GM19238 (cell line): ENCODE results near the gene AOPEP.

Experiments used
- DNase-seq: peaks from one replicate; pipeline ENCODE4 v3.0.0; 2011; ENCODE audit warnings: low spot score; ENCODE audit not compliant: insufficient read length

Gene AOPEP

DNA sequence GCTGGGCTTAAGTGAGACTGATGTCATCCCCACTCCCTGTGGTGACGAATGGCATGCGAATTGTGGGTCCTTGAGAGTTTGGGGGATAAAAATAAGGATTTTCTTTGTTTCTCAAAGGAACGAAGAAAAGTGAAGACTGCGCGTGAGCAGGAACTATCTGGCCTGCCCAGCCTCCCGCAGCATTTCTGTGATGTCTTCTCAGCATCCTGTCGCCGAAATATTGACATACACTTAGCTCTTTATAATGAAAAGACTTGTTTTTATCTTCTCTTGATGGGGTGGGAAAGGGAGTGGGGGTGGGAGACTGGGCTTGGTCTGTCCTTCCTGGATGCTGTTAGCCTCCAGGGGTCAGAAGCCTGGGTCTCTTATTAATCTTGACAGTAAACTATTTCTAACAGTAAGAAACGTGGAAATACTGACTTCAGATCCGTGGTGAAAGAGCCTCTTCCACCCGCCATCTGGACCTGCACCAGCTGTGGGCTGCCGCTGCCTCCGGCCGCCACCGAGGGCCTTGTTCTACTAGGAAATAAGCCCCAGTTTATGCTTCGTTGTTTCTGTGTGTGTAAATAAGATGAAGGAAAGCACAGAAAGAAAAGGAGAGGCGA is 351.4 kb downstream of the AOPEP start:
- DNase-seq, result no peak

DNA sequence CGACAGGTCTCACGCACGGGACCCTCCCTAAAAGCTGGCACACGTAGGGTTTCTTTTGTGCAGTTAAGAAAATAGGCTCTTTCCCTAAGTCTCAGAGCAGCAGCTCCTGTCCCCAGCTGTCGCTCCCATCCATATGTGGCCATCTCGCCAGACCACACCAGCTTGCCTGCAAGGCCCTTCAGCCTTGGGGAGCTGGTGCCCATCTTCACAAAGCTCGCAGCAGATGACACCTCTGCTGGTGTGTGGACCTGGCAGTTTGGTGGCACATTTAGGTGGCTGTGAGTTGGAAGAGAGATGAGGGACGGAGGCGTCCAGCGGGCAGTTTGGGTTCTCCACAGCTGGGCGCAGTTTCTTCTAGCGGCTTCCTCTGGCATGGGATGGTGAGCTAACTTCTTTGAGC is 352.0 kb downstream of the AOPEP start:
- DNase-seq, result no peak

DNA sequence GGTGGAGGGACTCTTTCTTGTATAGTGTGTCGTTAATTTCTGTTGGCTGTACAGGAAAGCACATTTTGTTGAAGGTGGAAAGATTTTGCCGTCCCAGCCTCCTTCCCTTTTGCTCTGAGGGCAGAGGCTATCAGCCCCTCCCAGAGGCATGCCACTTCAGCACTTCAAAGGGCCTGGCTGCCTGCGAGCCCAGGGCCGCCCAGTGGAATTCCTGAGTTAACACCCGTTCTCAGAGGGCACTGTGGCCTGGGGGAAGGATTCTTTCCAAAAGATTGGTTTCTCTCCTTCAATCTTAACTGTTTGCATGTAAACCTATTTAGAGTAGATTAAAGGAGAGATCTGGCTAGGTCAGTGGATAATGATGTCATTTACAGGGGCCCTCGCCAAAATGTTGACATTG is 352.4 kb downstream of the AOPEP start:
- no peak for DNase-seq

DNA sequence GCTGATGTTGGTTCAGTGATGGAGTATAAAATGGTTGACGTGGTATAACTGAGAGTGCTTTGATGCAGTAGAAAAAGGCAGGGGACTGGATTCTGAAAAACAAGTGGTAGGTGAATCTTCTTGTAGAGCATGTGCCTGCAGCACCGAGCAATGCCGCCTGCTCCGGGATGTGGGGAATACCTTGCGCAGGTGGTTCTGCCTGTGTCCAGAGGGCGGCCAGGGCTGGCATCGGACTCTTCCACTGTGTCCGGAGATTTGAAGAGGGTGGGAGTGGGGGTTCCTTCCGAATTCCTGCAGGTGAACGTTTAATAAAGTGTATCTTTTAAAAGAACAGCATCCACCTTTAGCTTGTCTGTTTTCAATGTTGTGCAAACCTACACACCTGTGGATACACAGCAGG is 353.0 kb downstream of the AOPEP start:
- no peak for DNase-seq

DNA sequence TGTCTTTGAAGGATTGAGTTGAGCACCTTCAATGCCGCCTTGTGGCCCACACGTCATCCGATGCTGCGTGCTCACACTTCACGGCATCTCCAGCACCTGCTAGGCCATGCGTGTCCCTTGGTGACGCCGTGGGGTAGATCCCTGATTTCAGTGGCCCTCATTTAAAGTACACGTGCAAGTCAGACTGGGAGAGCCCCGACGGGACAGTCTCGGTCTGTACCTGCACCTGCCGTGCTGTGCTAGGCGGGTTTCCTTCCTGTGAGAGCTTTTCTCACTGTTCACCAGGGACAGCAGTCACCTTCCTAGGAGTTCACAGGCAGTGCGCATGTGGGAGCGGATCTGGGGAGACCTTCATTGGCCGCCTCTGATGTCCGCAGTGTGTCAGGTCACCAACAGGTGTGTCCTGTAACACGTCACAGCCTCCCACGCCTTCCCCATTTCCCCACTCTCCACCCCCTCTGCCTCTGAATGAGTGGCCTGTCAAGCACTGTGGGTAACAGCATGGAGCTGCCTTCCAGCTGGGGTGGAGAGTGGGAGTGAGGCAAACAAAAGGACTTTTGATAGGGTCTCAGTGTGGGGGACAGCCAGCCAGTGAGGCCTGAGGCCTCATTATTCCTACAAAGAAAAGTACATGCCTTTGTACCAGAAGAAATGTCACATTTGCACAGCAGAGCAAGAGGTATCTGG is 354.6 kb downstream of the AOPEP start:
- DNase-seq, result no peak

DNA sequence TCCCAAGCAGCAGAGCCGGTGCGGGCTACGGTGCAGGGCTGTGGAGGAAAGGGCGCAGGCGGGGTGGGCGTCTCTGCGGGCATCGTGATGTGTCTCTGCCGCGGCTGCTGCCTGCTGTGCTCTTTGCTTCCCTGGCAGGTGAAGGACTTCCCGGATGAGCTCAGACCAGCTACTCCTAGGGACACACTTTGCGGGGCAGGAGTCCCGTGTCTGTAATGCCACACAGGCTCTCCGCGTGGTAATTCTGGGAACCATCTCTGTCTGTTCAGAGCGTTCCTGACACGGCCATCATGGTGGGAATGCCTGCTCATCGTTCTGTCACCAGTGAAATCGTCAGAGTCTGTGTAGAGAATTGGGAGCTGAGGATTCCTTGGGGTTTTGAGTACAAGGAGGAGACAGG is 355.5 kb downstream of the AOPEP start:
- DNase-seq, result no peak

DNA sequence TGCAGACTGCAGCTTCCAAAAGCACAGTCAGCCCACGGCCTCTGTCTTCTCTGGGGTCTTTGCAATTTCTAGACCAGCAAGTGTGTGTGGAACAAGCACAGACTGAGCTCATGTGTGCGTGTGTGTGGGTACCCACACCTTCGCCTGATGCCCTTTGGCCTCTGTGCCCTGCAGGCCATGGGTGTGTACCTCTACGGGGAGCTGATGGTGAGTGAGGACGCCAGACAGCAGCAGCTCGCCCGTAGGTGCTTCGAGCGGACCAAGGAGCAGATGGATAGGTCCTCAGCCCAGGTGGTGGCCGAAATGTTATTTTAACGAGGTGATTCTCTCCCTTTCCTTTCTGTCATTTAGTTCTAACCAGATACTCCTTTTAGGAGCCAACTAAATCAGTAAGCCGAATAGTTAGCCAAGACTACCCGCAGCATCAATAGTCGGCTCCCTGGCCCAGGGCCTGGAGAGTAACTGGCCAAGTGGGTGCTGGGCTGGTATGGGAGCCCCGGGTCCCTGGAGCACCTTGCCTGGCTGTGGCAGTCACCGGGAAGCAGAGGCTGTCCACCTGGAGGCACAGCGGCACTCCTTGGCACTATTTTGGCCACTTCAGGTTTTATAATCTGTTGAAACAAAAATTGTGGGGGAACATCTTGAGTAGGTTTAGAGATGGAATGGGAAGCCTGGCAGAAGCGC is 356.0 kb downstream of the AOPEP start:
- DNase-seq, result no peak

DNA sequence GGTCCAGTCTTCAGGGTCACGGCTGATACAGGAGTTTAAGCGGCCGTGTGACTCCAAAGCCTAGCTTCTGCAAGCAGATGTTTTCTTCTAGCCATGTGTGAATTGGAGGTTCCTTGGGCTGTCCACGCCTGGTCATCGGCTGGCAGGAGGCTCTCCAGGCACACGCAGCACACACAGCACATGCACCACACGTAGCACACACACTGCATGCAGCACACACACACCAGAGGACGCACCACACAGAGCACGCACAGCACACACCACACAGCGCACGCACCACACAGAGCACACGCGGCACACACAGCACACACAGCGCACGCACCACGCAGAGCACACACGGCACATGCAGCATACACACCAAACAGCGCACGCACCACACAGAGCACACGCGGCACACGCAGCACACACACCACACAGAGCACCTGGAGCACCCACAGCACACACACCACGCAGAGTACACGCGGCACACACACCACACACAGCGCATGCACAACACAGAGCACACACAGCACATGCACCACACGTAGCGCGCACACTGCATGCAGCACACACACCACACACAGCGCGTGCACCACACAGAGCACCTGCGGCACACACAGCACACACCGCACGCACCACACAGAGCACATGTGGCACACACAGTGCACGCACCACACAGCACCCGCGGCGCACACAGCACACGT is 356.7 kb downstream of the AOPEP start:
- DNase-seq, result no peak

DNA sequence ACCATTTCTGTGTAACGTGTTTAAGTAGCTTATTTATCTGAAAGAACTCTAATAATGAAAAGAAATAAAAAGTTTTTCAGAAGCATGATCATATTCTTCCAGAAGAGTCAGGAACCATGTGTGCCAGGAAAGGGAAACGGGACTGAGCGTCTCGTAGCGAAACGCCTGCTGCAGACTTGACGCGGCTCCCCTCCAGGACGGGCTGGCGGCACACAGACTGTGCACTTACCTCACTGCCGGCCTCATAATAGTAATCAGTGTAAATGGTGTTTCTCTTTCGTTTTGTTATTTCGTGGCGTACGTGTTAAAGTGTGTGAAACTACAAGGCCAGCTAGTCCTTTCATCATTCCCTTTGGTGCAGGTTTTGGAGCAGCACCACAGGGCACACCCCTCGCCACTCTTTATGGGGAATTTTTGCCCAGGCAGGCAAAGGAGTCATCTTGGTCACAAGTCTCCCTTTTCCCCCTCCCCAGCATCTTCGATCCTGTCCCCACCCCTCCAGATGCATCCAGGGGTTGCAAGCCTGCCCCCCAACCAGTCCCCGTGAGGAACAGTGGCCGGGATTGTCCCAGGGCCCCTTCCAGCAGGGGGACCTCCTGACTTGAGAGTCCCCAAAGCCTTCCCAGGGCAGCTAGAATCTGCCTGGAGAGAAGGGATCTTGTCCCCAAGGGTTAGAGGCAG is 357.9 kb downstream of the AOPEP start:
- no peak for DNase-seq

DNA sequence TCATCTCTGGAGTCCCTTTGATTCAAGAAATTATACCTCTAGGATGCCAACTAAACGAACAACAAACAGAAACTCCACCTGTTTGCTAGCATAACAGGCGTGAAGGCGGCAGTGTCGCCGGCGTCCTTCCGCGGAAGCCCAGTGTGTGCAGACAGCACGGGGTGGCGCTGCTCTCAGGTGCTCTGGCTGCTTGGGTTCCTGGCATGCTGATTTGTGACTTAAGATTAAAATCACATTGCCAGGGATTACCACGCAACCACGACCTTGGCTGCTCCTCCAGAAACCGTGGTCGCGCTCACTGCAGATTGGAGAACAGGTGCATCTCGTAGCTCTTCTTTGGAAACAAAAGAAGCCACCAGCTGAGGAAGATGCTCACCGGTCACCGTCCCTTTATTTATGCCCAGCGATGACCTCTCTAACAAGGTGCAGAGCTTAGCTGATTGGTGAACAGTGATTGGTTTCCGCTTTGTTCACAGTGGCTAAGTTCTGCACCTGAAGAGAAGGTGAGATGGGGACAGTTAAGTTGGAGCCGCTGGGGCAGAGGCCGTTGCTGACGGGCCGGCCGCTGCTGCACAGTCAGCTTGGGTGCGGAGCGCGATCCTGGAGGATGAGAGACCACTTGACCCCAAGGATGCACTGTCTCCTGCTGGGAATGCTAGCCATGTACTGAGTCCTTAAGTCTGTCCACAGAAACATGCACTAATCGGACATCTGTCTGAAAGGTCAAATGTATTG is 358.7 kb downstream of the AOPEP start:
- DNase-seq, result no peak

DNA sequence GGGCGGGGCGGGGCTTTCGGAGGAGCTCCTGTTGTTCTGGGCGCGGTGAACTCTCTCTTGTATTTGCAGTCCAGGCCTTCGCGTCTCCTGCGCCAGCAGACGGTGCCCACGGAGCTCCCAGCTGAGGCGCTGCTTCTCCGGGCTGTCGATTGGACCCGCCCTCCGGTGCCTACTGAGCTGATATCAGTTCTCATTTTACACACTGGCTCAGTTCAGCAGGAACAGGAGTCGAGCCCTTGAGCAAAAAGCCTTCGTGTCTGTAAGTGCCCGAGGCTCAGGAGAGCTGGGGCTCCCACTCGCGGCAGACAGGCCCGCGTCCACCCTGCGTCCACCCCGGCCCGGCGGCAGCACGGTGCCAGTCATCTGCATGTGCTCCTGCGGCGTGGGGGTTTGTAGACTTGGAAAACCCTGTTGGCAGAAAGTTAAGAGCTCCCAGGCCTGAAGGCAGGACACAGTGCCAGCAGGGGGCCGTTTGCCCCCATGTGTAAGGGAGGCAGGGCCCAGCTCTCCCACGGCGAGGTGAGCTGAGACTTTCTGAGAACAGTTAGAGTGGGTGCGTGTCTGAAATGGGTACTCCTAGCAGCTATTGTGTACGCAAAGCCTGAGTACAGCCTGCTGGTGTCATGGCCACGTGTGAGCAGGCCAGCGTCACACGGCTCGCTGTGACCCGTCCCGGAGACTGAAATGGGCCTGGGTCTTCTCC is 359.5 kb downstream of the AOPEP start:
- DNase-seq, result no peak

DNA sequence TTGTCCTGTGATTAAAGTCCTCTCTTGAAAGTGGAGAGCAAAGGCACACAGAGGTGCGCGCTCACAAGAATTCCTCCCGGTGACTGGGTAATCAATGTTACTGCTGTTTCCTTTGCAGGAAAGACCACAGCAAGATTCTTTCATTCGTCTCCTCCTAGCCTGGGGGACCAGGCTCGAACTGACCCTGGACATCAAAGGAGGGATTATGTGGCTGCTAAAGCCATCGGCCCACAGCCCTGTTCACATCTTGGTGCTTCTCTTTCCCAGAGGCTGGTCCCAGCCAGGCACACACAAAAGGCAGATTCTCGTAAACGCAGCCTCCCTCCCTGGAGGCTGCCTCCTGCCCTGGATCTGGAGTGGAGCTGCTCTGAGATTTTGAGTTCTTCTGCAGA is 360.1 kb downstream of the AOPEP start:
- no peak for DNase-seq

DNA sequence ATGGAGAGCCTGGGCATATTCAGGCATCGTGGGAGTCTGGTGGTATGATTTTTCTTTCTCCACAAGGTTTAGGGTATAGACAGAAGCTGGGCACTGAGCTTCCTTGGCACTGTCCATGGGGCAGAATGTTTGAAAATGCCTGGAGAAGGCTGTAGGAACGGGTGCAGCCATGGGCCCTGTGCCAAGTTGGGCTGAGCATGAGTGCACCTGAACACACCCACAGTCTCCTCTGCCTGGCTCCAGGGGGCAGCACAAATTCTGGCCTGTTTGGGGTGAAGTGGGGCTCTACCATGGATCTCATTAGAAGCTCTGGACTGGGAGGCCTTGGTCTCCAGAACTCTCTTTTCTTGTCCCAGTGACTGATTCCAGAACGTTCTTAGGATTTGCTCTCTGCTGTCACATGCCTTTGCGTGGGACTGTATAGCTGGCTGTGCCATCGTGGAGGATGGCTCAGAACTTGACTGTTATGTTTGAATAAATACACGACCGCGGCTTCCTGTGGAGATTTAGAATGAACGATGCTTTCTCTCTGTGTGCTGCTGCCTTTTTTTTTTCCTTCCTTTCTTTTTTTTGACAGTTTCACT is 361.3 kb downstream of the AOPEP start:
- DNase-seq, result no peak

DNA sequence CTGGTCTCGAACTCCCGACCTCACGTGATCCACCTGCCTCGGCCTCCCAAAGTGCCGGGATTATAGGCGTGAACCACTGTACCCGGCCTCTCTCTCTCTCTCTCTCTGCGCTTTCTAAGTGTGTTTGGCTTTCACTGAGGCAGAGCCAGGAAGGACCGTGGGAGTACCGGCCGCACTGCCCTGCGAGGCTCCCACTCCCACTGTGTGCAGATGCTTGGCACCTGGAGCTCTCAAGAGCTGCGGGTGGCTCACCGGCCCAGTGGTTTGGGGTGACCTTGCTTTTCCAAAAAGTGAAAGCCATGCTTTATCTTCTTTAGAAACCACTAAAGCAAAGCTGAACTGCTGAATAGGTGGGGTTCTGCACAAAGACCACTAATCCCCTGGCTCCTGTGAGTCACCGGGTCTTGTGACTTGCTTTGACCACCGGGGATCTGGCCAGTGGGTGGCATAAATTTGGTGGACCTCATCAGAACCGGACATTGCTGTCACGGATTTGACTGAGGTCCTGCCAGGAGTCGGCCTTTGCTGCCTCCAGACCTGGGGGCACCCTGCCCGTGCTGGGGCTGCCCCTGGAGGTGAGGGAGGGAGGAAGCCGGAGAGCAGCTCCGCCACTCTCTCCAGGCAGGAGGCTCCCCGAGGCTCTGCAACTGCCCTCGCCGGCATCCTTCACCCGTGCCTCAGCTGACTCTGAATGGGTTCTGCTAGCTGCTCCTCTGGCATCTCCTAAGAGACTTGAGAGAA is 362.1 kb downstream of the AOPEP start:
- DNase-seq, result no peak

DNA sequence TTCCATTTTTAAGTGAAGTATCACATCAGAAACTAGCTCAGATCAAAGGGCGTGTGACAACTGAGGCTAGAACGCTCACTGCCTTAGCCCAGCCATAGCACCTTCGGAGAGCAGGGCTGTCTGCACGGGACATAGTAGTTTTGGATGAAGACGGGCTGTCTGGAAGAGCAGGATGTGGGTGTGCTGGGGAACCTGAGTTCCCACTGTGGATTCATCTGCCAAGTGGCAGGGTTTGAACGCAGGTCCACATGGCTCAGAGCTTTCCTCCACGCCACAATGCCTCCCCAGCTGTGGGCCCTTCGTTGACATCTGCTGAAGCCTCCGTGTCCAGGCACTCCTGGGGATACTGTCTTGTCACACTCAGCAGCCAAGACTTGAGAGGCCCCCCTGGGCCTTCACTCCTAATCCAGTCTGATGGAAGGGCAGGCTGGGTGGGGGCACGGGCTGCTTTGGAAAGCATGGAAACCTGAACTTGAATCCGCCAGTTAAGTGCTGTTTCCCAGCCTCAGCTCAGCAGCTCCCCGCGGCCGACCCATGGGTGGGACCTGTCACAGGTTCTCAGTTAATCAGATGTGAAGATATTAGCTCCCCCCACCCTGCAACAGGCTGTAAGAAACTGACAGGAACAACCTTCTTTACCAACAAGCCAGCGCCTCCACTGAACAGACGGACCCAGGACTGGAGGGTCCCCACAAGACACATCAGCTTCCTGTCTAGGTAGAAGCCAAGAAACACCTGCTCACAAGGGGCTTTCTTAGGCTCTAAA is 362.9 kb downstream of the AOPEP start:
- no peak for DNase-seq

DNA sequence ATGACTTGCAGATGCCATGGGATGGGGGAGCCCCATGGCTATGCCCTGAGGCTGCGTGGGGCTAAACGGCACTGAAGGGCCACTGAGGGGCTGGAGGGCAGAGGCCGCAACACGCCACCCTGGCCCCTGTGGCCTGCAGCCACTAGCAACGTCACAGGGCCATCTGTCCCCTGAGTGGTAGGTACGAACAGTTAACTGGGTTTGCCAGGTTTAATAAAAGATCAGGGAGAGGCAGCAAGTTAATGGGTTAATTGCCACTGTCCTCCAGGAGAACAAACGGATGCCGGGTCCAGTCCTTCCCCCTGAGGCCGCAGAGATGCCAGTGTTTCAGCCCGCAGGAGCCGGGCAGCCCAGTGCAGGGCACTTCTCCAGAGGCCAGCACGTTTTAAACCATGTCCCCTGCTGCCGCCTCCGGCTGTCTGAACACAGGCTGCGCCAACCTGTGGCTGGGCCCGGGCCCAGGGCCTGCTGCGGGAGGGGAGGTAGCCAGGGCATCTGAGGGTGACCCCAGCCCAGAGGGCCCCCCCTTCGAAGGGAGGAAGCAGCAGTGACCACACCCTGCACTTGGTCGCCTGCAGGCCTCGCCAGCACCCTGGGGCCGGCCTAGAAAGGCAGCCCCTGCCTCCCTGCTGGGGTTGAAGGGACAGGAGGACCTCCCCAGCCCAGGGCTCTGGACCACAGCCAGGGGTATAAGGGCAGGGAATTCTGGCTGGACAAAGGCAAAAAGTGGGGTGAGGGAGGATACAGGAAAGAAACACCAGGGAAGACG is 363.7 kb downstream of the AOPEP start:
- DNase-seq, result no peak

DNA sequence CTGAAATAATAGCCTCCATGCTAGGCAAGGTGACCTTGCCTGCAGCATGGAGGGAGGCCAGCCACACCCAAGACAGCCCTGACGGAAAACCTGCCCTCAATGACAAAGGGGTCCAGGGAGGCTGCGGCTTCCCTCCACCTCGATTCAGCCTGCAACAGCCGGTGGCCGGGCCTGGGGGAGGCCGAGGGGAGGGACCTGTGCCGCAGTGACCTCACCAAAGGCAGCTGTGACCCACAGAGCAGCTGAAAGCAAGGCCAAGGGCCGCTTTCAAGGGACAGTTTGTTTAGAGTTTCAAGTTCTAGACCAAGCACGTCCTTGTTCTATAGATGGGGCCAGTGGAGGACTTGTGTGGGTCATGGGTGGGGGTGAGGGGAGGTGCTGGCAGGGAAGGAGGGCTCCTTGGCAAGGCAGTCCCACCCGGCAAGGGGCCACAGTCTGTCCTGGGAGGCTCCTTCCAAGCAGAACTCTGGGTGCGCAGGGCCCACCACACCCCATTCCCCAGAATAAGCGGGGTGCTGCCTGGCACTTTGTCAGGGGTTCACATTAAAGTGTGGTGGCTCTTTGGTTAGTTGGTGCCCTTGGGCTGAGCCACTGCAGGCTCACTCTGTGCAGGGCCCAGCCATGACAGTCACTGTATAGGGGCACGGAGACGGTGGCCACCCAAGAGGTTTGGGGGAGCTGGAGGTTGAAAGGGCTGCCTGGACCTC is 364.5 kb downstream of the AOPEP start:
- no peak for DNase-seq
